GM13977 (cell line): ENCODE results near the gene ZNF536.

Source experiments
- DNase-seq: peaks from one replicate; pipeline ENCODE4 v3.0.0; 2012; ENCODE audit warnings: low spot score
- CTCF ChIP-seq: IDR thresholded peaks from 2 replicates; pipeline ENCODE4 v1.5.1; 2012; ENCODE audit warnings: mild to moderate bottlenecking, control low read depth; ENCODE audit not compliant: insufficient read depth; ENCODE audit errors: extremely low read depth, missing control alignments
- in situ Hi-C: fragments of 300-500 bp; cut with MboI; formaldehyde crosslinking; loops from one replicate; pipeline ENCODE4 v1.12.0; 2022; ENCODE audit warnings: low sequenced_read_pairs, low pct_unique_long_range_greater_than_20kb, mixed read lengths, inconsistent platforms; ENCODE audit not compliant: unreplicated experiment

ZNF536 gene

DNA sequence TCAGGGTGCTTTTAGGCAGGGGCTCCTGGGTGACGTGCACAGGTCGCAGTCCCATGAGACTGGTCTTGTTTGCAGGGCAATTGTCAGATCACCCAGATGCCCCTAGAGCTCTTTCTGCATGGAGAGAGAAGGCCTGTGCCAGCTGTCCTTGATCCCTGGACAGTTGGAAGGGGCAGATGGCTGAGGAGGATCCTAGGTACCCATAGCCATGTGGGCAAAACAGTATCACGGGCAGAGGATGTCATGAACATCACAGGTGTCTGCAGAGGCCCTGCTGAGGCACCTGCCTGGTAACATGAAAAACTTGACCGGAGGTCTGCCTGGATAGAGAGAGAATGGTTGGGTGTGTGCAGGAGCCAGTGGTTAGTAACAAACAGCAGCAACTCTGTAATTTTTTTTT, 99.3 kb downstream of the ZNF536 start:
- in situ Hi-C loops = no loop called here
- DNase-seq = no peak
- TF ChIP-seq CTCF = no peak

GRCh38 chr19:30473334-30473867, 101.2 kb downstream of the ZNF536 start:
- no peak for DNase-seq
- no peak for TF ChIP-seq CTCF
- in situ Hi-C loops = no loop called here

GRCh38 chr19:30476997-30477396, 104.8 kb downstream of the ZNF536 start:
- no peak for DNase-seq
- no peak for TF ChIP-seq CTCF
- in situ Hi-C loops = no loop called here

DNA sequence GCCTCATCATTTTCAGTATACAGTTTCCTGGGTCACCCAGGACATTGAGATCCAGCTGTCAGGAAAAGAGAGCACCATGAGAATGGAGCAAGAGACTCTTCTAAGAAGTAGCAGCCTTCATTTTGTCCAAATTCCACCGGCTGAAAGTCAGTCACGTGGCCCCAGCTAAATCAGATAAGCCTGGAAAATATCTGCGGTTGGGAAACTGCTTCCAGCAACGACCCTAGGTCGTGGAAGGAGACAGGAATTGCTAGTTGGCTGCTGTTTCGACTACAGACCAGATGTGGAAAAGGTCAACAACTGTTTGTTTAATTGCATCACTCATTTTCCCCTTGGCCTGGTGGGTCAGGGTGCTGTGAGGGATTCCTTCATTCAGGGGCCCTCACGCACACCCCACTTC, 107.0 kb downstream of the ZNF536 start:
- in situ Hi-C loops = no loop called here
- no peak for TF ChIP-seq CTCF
- DNase-seq = no peak

GRCh38 chr19:30480097-30480496, 107.9 kb downstream of the ZNF536 start:
- no peak for DNase-seq
- in situ Hi-C loops = no loop called here
- no peak for TF ChIP-seq CTCF

DNA sequence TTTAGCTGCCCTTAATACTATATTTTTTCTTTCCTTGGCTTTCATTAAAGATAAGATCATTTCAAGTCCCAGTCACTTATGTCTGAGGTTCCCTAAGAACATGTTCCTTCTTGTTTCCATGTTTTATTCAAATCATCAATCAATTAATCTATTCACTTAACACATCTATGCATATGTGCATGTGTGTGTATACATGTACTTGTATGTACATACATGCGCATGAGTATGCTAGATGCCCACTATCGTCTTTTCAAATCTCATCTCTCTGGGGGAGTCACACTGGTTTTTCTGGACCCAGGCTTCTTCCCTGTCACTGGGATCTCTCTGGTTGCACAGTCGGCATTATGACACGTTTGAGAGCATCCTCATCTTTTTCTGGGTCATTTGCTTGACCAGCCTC, 108.9 kb downstream of the ZNF536 start:
- in situ Hi-C loops = no loop called here
- TF ChIP-seq CTCF = no peak
- no peak for DNase-seq

- in situ Hi-C loops = no loop called here
- TF ChIP-seq CTCF = no peak
These were observed 109.6 kb downstream of the ZNF536 start for GRCh38 chr19:30481823-30482222.

More at GRCh38 chr19:30481823-30482222, 109.6 kb downstream of the ZNF536 start:
- DNase-seq = no peak
